Uterine smooth muscle cell (primary cell): ENCODE measurements around the gene TCEAL4. TPM values are rescaled to one million over a fixed set of nuclear protein-coding genes. Genes with fewer than 3 reads are reported as not detected.

Source experiments
- total RNA-seq: library from RNA; depleted of rRNA; stranded (reverse); fragments of >200 nt; gene quantifications from 2 replicates; pipeline ENCODE4 v1.2.3, GENCODE V29; 2014

TCEAL4 gene
- total RNA-seq = 33.5 and 76.1 TPM in 2 replicates

GRCh38 chrX:103585411-103586313 is at the start of gene TCEAL4:
Gene TCEAL4, plus strand, starts transcription at chrX:103585515. Its CDS starts 1,161 bp downstream, at chrX:103586676.

GRCh38 chrX:103607364-103608305 is 22.3 kb downstream of the TCEAL4 start, which contains the start of gene TCEAL3:
Gene TCEAL3, plus strand, starts transcription at chrX:103607963. Its CDS starts 1,102 bp downstream, at chrX:103609065.

GRCh38 chrX:103628386-103629317 is 43.3 kb downstream of the TCEAL4 start, which contains the start of gene TCEAL1:
Gene TCEAL1, plus strand, starts transcription at chrX:103628975. Its CDS starts 942 bp downstream, at chrX:103629917.

Other genes starting within 250 kb of the TCEAL4 start
- 145 and 153 TPM in 2 replicates for gene TCEAL9, start 229.0 kb upstream of the TCEAL4 start, total RNA-seq
- 239 and 345 TPM in 2 replicates for gene BEX3, start 209.0 kb upstream of the TCEAL4 start, total RNA-seq
- gene RAB40A, start 66.0 kb upstream of the TCEAL4 start, total RNA-seq = under 0.01 and 0.25 TPM in 2 replicates
- 12.4 and 23.6 TPM in 2 replicates for gene TCEAL3, start 22.4 kb downstream of the TCEAL4 start, total RNA-seq
- gene TCEAL1, start 43.5 kb downstream of the TCEAL4 start, total RNA-seq = 17.4 and 31.4 TPM in 2 replicates
- gene MORF4L2, start 101.2 kb downstream of the TCEAL4 start, total RNA-seq = 766 and 1,110 TPM in 2 replicates
- gene TMEM31, start 125.4 kb downstream of the TCEAL4 start, total RNA-seq = not detected in 2 replicates
- under 0.01 and 0.22 TPM in 2 replicates for gene PLP1, start 191.3 kb downstream of the TCEAL4 start, total RNA-seq
- gene RAB9B, start 246.7 kb downstream of the TCEAL4 start, total RNA-seq = 1.1 and 3.2 TPM in 2 replicates